Glutamatergic neuron (in vitro differentiated cells): ENCODE data around the gene DAND5. TPM values are rescaled to one million over a fixed set of nuclear protein-coding genes. Genes with fewer than 3 reads are reported as not detected.

Source experiments
- DNase-seq: peaks from one replicate; pipeline ENCODE4 v3.0.0; 2022
- H3K27ac Mint-ChIP-seq: one replicate; pipeline ENCODE4 v1.8.0; 2020; ENCODE audit warnings: mild to moderate bottlenecking, mixed read lengths, inconsistent platforms; ENCODE audit not compliant: unreplicated experiment
- H3K27me3 Mint-ChIP-seq: one replicate; pipeline ENCODE4 v1.8.0; 2020; ENCODE audit warnings: mild to moderate bottlenecking, moderate library complexity, mixed read lengths, inconsistent platforms; ENCODE audit not compliant: unreplicated experiment
- H3K36me3 Mint-ChIP-seq: one replicate; pipeline ENCODE4 v1.8.0; 2020; ENCODE audit warnings: mild to moderate bottlenecking, mixed read lengths, inconsistent platforms; ENCODE audit not compliant: unreplicated experiment
- H3K4me1 Mint-ChIP-seq: one replicate; pipeline ENCODE4 v1.8.0; 2020; ENCODE audit warnings: mild to moderate bottlenecking, low read depth, mixed read lengths, inconsistent platforms; ENCODE audit not compliant: unreplicated experiment
- H3K4me3 Mint-ChIP-seq: one replicate; pipeline ENCODE4 v1.8.0; 2020; ENCODE audit warnings: mild to moderate bottlenecking, mixed read lengths, inconsistent platforms; ENCODE audit not compliant: unreplicated experiment
- H3K9me3 Mint-ChIP-seq: one replicate; pipeline ENCODE4 v1.8.0; 2020; ENCODE audit warnings: mild to moderate bottlenecking, moderate library complexity, mixed read lengths, inconsistent platforms; ENCODE audit not compliant: unreplicated experiment
- CTCF ChIP-seq: fragments of 200-600 bp; sonication (generic); IDR thresholded peaks from one replicate; pipeline ENCODE4 v1.5.0; 2021; ENCODE audit not compliant: partially characterized antibody, unreplicated experiment
- microRNA-seq: library from miRNA; unstranded; fragments of <30 nt; microRNA quantifications from one replicate; pipeline ENCODE4, GENCODE V29; 2020; ENCODE audit not compliant: unreplicated experiment
- total RNA-seq: library from RNA; stranded (reverse); fragmentation: NEBNext Ultra II Directional; extraction: Animal tissue kit (Norgen Biotek cat#: 25700); gene quantifications from one replicate; pipeline ENCODE4 v1.2.1, GENCODE V29; 2021; ENCODE audit not compliant: unreplicated experiment

The DAND5 gene
- total RNA-seq, 1 donor from 2014 or later = 0.44 TPM

DNA sequence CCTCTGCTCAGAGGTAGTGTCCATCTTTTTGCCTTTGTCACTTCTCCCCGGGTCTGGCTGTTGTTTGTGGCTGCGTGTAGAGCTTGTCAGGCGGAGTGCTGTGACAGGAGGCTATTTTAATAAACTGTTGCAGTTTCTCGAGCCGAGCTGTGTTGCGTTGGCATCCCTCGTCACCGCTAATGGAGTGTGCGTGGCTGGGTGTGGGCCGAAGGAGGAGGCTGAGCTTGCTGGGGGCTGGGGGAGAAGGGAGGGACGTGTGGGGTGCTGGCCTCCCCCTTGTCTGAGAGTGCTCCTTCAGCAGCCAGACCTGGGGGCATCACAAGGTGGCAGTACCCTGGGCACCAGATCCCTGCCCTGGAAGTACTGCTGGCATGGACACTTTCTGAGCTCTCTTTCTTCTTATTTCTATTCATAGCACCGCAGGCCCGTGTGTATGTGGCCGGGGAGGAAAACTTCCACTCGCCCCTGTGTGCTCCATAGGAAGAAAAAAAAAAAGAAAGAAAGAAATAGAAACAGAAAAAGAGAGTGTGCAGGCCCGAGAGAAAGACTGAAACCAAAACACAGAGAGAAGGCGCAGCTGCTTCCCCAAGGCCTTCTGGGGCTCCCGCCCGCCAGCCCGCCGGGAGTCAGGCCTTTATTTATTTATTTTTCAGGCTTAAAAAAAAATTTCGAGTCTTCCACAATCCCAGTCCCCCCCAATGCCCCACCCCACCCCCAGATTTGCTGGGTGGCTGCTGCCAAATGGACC, 52.9 kb downstream of the DAND5 start:
- Mint-ChIP-seq H3K4me1 (peaks cover 39% of the 10 kb centered on the region), H3K27me3 (peaks cover 39% of the 10 kb centered on the region)

DNA sequence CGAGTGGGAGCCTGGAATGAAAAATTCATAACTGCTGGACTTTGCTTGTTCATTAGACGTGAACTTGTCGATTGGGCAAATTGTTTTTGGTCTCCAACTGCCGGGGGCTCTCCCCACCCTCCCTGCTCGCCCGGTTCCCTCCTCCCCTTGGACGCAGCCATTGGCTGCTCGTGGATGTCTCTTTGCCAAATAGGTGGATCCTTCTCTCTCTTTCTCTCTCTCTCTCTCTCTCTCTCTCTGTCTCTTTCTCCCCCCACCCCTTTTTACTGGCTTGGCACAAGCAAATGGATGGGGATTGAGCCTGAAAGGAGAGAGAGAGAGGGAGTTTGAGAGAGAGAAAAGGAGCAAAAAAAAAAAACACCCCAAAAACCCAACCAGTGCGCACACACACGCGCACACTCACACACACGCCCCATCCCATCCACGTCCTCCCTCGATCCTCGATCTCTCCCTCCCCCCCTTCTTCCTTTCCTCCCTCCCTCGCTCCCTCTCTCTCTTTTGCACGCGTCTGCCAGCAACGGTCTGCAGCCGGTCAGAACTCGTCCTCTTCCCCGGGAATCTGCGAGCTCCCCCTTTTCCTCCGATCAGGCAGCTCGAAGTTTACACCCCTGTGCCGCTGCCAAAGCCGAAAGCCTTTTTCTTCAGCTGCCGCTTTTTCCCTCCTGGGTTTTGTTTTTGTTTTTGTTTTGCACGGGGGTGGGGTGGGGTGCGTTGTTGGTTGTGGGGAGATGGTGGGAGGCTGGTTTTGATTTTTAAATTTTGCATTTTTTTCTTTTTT, 53.7 kb downstream of the DAND5 start:
- Mint-ChIP-seq H3K36me3 (no peaks in the 10 kb centered on the region), H3K27ac (peak overlapping the region; percentile 49), H3K9me3 (peaks cover 13% of the 10 kb centered on the region), H3K4me1 (peaks cover 36% of the 10 kb centered on the region), H3K4me3 (peak overlapping the region; percentile 76), H3K27me3 (peaks cover 32% of the 10 kb centered on the region)
- no peak for TF ChIP-seq CTCF
- no peak for DNase-seq

More for the DNA sequence above, 52.9 kb downstream of the DAND5 start:
- no peak for TF ChIP-seq CTCF
- DNase-seq = no peak
- H3K9me3 Mint-ChIP-seq = peaks cover 13% of the 10 kb centered on the region
- H3K36me3 Mint-ChIP-seq = no peaks in the 10 kb centered on the region
- H3K4me3 Mint-ChIP-seq = peak overlapping the region; percentile 60
- peak overlapping the region; percentile 3 for H3K27ac Mint-ChIP-seq

DNA sequence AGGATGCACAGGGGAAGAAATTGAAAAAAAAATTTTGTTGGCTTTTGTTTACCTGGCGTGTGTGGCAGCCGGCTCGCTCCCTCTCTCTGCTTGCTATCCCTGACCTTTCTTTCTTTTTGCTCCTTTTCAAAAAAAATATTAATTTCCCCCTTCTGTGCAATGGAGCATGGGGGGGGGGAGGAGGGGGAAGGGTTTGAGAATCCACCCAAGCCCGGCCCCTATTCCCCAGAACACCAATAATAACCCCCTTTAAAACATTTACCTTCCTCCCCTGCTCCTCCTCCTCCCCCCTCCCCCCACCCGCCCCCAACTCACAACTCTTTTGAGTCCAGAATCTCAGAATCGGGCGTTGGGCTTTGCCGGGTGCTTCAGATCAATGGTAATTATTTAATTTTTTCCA, 54.3 kb downstream of the DAND5 start:
- H3K27ac Mint-ChIP-seq = no peak overlapping the region
- TF ChIP-seq CTCF = no peak
- peaks cover 34% of the 10 kb centered on the region for H3K4me1 Mint-ChIP-seq
- peak overlapping the region; percentile 84 for H3K4me3 Mint-ChIP-seq
- DNase-seq = no peak
- no peaks in the 10 kb centered on the region for H3K36me3 Mint-ChIP-seq
- peaks cover 36% of the 10 kb centered on the region for H3K27me3 Mint-ChIP-seq
- H3K9me3 Mint-ChIP-seq = peaks cover 15% of the 10 kb centered on the region

Small RNA genes within 50 kb of the gene (microRNA-seq; reads per million reads assigned to microRNA genes)
- gene MIR5695 (0.41 reads per million), gene MIR6515 (18.1 reads per million, percentile 57 among the genes with 10 or more reads in this experiment)

Other genes with a start within 250 kb of the DAND5 start
- 135 TPM for gene TNPO2, start 245.6 kb upstream of the DAND5 start, total RNA-seq
- 204 TPM for gene TRIR, start 234.9 kb upstream of the DAND5 start, total RNA-seq
- 49.3 TPM for gene GET3, start 232.1 kb upstream of the DAND5 start, total RNA-seq
- not detected for gene BEST2, start 217.8 kb upstream of the DAND5 start, total RNA-seq
- gene HOOK2, start 194.0 kb upstream of the DAND5 start, total RNA-seq = 40.1 TPM
- gene JUNB, start 178.1 kb upstream of the DAND5 start, total RNA-seq = 24.9 TPM
- 671 TPM for gene PRDX2, start 167.8 kb upstream of the DAND5 start, total RNA-seq
- 14.4 TPM for gene THSD8, start 167.5 kb upstream of the DAND5 start, total RNA-seq
- 16.7 TPM for gene RNASEH2A, start 163.0 kb upstream of the DAND5 start, total RNA-seq
- 4.8 TPM for gene RTBDN, start 135.0 kb upstream of the DAND5 start, total RNA-seq
- 230 TPM for gene MAST1, start 131.1 kb upstream of the DAND5 start, total RNA-seq
- 7.9 TPM for gene DNASE2, start 88.1 kb upstream of the DAND5 start, total RNA-seq
- gene KLF1, start 82.4 kb upstream of the DAND5 start, total RNA-seq = not detected
- 34.2 TPM for gene GCDH, start 78.4 kb upstream of the DAND5 start, total RNA-seq
- gene SYCE2, start 50.3 kb upstream of the DAND5 start, total RNA-seq = 0.59 TPM
- gene FARSA, start 35.9 kb upstream of the DAND5 start, total RNA-seq = 71.6 TPM
- gene CALR, start 31.0 kb upstream of the DAND5 start, total RNA-seq = 543 TPM
- gene RAD23A, start 23.7 kb upstream of the DAND5 start, total RNA-seq = 62.1 TPM
- gene GADD45GIP1, start 12.4 kb upstream of the DAND5 start, total RNA-seq = 28.8 TPM
- 2.4 TPM for gene NFIX, start 25.9 kb downstream of the DAND5 start, total RNA-seq
- gene LYL1, start 133.3 kb downstream of the DAND5 start, total RNA-seq = 1.3 TPM
- 29.2 TPM for gene TRMT1, start 147.2 kb downstream of the DAND5 start, total RNA-seq
- gene NACC1, start 148.7 kb downstream of the DAND5 start, total RNA-seq = 68.6 TPM
- gene STX10, start 180.8 kb downstream of the DAND5 start, total RNA-seq = 17.2 TPM
- gene IER2, start 180.8 kb downstream of the DAND5 start, total RNA-seq = 109 TPM